ENCODE results near the gene GALNT3.
A peak's percentile ranks its signal among the peaks of the same experiment; 100 is the strongest.

The GALNT3 gene

GRCh38 chr2:165778653-165779451 lies 15.2 kb downstream of the GALNT3 start:
- no peak for ATAC-seq
- no peak for DNase-seq (ENCODE audit: low spot score in 2 of 2)
- Mint-ChIP-seq H3K9me3 (peaks cover 2% of the 10 kb centered on the region), H3K36me3 (peaks cover 5% of the 10 kb centered on the region), H3K27ac (peak overlapping the region; percentile 56), H3K4me3 (no peak overlapping the region), H3K4me1 (peaks cover 14% of the 10 kb centered on the region)

- peak overlapping the region; percentile 56 for H3K27ac Mint-ChIP-seq
- DNase-seq (ENCODE audit: low spot score in 2 of 2) (no peak), ATAC-seq (no peak)
- H3K4me1 Mint-ChIP-seq: peaks cover 18% of the 10 kb centered on the region
- no peak overlapping the region for H3K4me3 Mint-ChIP-seq
- peaks cover 5% of the 10 kb centered on the region for H3K36me3 Mint-ChIP-seq
- H3K9me3 Mint-ChIP-seq: peaks cover 2% of the 10 kb centered on the region
Observed at GRCh38 chr2:165778187-165778556, 15.9 kb downstream of the GALNT3 start.

- H3K9me3 Mint-ChIP-seq: peaks cover 2% of the 10 kb centered on the region
- H3K4me1 Mint-ChIP-seq: peaks cover 23% of the 10 kb centered on the region
- DNase-seq (ENCODE audit: low spot score in 2 of 2) (peak in 1 of 2 donors; percentile 53), ATAC-seq (peak; percentile 89)
- H3K36me3 Mint-ChIP-seq: peaks cover 8% of the 10 kb centered on the region
- H3K4me3 Mint-ChIP-seq: no peak overlapping the region
- peak overlapping the region; percentile 56 for H3K27ac Mint-ChIP-seq
Observed at GRCh38 chr2:165777522-165778186, 16.4 kb downstream of the GALNT3 start.

- Mint-ChIP-seq H3K36me3 (peaks cover 10% of the 10 kb centered on the region), H3K4me1 (peaks cover 27% of the 10 kb centered on the region), H3K27ac (no peak overlapping the region), H3K9me3 (peaks cover 2% of the 10 kb centered on the region), H3K4me3 (no peak overlapping the region)
- DNase-seq (ENCODE audit: low spot score in 2 of 2): no peak
- no peak for ATAC-seq
Observed at GRCh38 chr2:165776796-165777195, 17.3 kb downstream of the GALNT3 start.

GRCh38 chr2:165776013-165776412 lies 18.0 kb downstream of the GALNT3 start:
- peaks cover 10% of the 10 kb centered on the region for H3K36me3 Mint-ChIP-seq
- DNase-seq (ENCODE audit: low spot score in 2 of 2) (no peak), ATAC-seq (no peak)
- H3K4me1 Mint-ChIP-seq: peaks cover 27% of the 10 kb centered on the region
- H3K9me3 Mint-ChIP-seq: peaks cover 2% of the 10 kb centered on the region
- H3K4me3 Mint-ChIP-seq: no peak overlapping the region
- H3K27ac Mint-ChIP-seq: no peak overlapping the region

- ATAC-seq: no peak
- no peak overlapping the region for H3K4me3 Mint-ChIP-seq
Observed at GRCh38 chr2:165773684-165774083, 20.4 kb downstream of the GALNT3 start.

GRCh38 chr2:165772183-165772582 lies 21.9 kb downstream of the GALNT3 start:
- Mint-ChIP-seq H3K36me3 (peaks cover 18% of the 10 kb centered on the region), H3K27ac (no peak overlapping the region), H3K4me3 (no peak overlapping the region), H3K9me3 (no peaks in the 10 kb centered on the region), H3K4me1 (peaks cover 14% of the 10 kb centered on the region)
- no peak for ATAC-seq
- no peak for DNase-seq (ENCODE audit: low spot score in 2 of 2)

More at GRCh38 chr2:165773684-165774083, 20.4 kb downstream of the GALNT3 start:
- DNase-seq (ENCODE audit: low spot score in 2 of 2): no peak
- Mint-ChIP-seq H3K27ac (no peak overlapping the region), H3K4me1 (peaks cover 27% of the 10 kb centered on the region), H3K36me3 (peaks cover 18% of the 10 kb centered on the region), H3K9me3 (no peaks in the 10 kb centered on the region)

GRCh38 chr2:165766326-165766927 lies 27.6 kb downstream of the GALNT3 start:
- DNase-seq (ENCODE audit: low spot score in 2 of 2) (no peak), ATAC-seq (no peak)
- Mint-ChIP-seq H3K4me3 (no peak overlapping the region), H3K4me1 (peaks cover 5% of the 10 kb centered on the region), H3K36me3 (peaks cover 12% of the 10 kb centered on the region), H3K27ac (peak overlapping the region; percentile 32), H3K9me3 (no peaks in the 10 kb centered on the region)

- H3K4me1 Mint-ChIP-seq: peaks cover 5% of the 10 kb centered on the region
- DNase-seq (ENCODE audit: low spot score in 2 of 2) (no peak), ATAC-seq (no peak)
- no peak overlapping the region for H3K4me3 Mint-ChIP-seq
- no peaks in the 10 kb centered on the region for H3K9me3 Mint-ChIP-seq
- peaks cover 33% of the 10 kb centered on the region for H3K36me3 Mint-ChIP-seq
- no peak overlapping the region for H3K27ac Mint-ChIP-seq
Observed at GRCh38 chr2:165762723-165763122, 31.3 kb downstream of the GALNT3 start.

- Mint-ChIP-seq H3K4me1 (no peaks in the 10 kb centered on the region), H3K4me3 (no peak overlapping the region), H3K36me3 (peaks cover 63% of the 10 kb centered on the region), H3K27ac (no peak overlapping the region), H3K9me3 (no peaks in the 10 kb centered on the region)
- ATAC-seq (no peak), DNase-seq (ENCODE audit: low spot score in 2 of 2) (no peak)
Observed at GRCh38 chr2:165757906-165758675, 36.0 kb downstream of the GALNT3 start.

GRCh38 chr2:165746501-165746900 lies 47.5 kb downstream of the GALNT3 start:
- Mint-ChIP-seq H3K4me3 (no peak overlapping the region), H3K36me3 (peaks cover 31% of the 10 kb centered on the region), H3K9me3 (no peaks in the 10 kb centered on the region), H3K4me1 (no peaks in the 10 kb centered on the region), H3K27ac (no peak overlapping the region)
- no peak for DNase-seq (ENCODE audit: low spot score in 2 of 2)
- ATAC-seq: no peak

- H3K27ac Mint-ChIP-seq: no peak overlapping the region
- ATAC-seq (no peak), DNase-seq (ENCODE audit: low spot score in 2 of 2) (no peak)
- H3K36me3 Mint-ChIP-seq: peaks cover 31% of the 10 kb centered on the region
- no peaks in the 10 kb centered on the region for H3K4me1 Mint-ChIP-seq
- H3K4me3 Mint-ChIP-seq: no peak overlapping the region
- H3K9me3 Mint-ChIP-seq: no peaks in the 10 kb centered on the region
Observed at GRCh38 chr2:165745916-165746315, 48.1 kb downstream of the GALNT3 start.

GRCh38 chr2:165743442-165743841 lies 50.6 kb downstream of the GALNT3 start:
- no peak for DNase-seq (ENCODE audit: low spot score in 2 of 2)
- Mint-ChIP-seq H3K36me3 (peaks cover 20% of the 10 kb centered on the region), H3K9me3 (peaks cover 4% of the 10 kb centered on the region), H3K4me1 (no peaks in the 10 kb centered on the region), H3K27ac (no peak overlapping the region), H3K4me3 (no peak overlapping the region)
- ATAC-seq: no peak

- H3K9me3 Mint-ChIP-seq: no peaks in the 10 kb centered on the region
- ATAC-seq (peak; percentile 70), DNase-seq (ENCODE audit: low spot score in 2 of 2) (no peak)
- no peaks in the 10 kb centered on the region for H3K36me3 Mint-ChIP-seq
- no peaks in the 10 kb centered on the region for H3K4me1 Mint-ChIP-seq
- H3K27ac Mint-ChIP-seq: no peak overlapping the region
- H3K4me3 Mint-ChIP-seq: no peak overlapping the region
Observed at GRCh38 chr2:165725421-165725820, 68.6 kb downstream of the GALNT3 start.

- H3K4me1 Mint-ChIP-seq: no peaks in the 10 kb centered on the region
- H3K4me3 Mint-ChIP-seq: no peak overlapping the region
- no peaks in the 10 kb centered on the region for H3K36me3 Mint-ChIP-seq
- ATAC-seq: no peak
- no peak for DNase-seq (ENCODE audit: low spot score in 2 of 2)
- H3K27ac Mint-ChIP-seq: no peak overlapping the region
- H3K9me3 Mint-ChIP-seq: no peaks in the 10 kb centered on the region
Observed at GRCh38 chr2:165720511-165720910, 73.5 kb downstream of the GALNT3 start.

Data from stimulated activated effector memory CD8-positive, alpha-beta T cell treated with anti-CD3 and anti-CD28 coated beads, Interleukin-12 subunit alpha, Interleukin-12 subunit beta, amount 100 ng/mL, for 72 hours (primary cell).